ENCODE results near the gene TFCP2.

DNA sequence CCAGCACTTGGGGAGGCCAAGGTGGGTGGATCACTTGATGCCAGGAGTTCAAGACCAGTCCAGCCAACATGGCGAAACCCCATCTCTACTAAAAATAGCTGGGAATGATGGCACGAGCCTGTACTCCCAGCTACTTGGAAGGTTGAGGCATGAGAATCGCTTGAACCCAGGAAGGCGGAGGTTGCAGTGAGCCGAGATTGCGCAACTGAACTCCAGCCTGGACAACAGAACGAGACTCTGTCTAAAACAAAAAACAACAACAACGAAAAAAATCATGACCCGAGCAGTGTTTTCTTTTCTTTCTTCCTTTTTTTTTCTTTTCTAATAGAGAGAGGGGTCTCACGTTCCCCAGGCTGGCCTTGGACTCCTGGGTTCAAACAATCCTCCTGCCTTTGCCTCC, 86.0 kb downstream of the TFCP2 start:
- TF ChIP-seq, protein P1, sequence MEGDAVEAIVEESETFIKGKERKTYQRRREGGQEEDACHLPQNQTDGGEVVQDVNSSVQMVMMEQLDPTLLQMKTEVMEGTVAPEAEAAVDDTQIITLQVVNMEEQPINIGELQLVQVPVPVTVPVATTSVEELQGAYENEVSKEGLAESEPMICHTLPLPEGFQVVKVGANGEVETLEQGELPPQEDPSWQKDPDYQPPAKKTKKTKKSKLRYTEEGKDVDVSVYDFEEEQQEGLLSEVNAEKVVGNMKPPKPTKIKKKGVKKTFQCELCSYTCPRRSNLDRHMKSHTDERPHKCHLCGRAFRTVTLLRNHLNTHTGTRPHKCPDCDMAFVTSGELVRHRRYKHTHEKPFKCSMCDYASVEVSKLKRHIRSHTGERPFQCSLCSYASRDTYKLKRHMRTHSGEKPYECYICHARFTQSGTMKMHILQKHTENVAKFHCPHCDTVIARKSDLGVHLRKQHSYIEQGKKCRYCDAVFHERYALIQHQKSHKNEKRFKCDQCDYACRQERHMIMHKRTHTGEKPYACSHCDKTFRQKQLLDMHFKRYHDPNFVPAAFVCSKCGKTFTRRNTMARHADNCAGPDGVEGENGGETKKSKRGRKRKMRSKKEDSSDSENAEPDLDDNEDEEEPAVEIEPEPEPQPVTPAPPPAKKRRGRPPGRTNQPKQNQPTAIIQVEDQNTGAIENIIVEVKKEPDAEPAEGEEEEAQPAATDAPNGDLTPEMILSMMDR (IDR thresholded peaks at IDR 0.05) = no peak
- no peak for TF ChIP-seq ZFX (IDR thresholded peaks at IDR 0.05; ENCODE audit: borderline replicate concordance)
